ENCODE measurements around the gene F2RL3.

DNA sequence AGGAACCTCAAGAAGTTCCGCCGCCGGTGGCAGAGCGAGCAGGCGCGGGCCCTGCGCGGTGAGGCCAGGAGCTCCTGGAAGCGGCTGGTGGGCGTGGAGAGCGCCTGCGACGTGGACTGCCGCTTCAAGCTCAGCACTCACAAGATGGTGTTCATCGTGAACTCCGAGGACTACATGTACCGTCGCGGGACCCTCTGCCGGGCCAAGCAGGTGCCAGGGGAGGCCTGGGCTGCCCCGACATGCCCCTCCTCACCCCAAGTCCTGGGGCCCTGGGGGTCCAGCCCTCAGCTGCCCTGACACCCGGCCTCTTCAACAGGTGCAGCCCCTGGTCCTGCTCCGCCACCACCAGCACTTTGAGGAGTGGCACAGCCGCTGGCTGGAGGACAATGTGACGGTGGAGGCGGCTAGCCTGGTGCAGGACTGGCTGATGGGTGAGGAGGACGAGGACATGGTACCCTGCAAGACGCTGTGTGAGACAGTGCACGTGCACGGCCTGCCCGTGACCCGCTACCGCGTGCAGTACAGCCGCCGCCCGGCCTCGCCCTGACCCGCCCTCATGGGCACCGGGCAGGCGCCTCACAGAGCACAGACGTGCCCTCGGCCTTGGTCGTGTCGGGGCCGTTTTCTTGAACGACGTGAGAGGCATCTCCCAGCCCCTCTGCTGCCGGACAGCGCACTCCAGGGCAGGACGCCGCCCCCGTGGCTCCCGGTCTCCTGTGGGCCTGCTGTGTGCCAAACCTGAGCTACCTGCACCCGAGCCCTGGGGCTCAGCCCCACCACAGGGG lies 10.4 kb upstream of the F2RL3 start:
- TF ChIP-seq, protein P1, sequence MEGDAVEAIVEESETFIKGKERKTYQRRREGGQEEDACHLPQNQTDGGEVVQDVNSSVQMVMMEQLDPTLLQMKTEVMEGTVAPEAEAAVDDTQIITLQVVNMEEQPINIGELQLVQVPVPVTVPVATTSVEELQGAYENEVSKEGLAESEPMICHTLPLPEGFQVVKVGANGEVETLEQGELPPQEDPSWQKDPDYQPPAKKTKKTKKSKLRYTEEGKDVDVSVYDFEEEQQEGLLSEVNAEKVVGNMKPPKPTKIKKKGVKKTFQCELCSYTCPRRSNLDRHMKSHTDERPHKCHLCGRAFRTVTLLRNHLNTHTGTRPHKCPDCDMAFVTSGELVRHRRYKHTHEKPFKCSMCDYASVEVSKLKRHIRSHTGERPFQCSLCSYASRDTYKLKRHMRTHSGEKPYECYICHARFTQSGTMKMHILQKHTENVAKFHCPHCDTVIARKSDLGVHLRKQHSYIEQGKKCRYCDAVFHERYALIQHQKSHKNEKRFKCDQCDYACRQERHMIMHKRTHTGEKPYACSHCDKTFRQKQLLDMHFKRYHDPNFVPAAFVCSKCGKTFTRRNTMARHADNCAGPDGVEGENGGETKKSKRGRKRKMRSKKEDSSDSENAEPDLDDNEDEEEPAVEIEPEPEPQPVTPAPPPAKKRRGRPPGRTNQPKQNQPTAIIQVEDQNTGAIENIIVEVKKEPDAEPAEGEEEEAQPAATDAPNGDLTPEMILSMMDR (IDR thresholded peaks at IDR 0.05) = no peak
- TF ChIP-seq POLR2A (IDR thresholded peaks at IDR 0.05) = no peak
